CD4-positive, alpha-beta T cell (primary cell): ENCODE data around the gene NKX1-2. TPM values are rescaled to one million over a fixed set of nuclear protein-coding genes. Genes with fewer than 3 reads are reported as not detected.

Source experiments
- ATAC-seq: fragments of 200-7000 bp; cut with Tn5 transposase; one replicate; pipeline ENCODE4 v1.10.0; 2022; ENCODE audit warnings: mild to moderate bottlenecking; ENCODE audit not compliant: poor library complexity
- CTCF ChIA-PET: fragments of 350-600 bp; sonication (Branson Sonifier 250); formaldehyde crosslinking; loops from one replicate; lab custom pipeline; 2021; ENCODE audit warnings: antibody characterized with exemption, inconsistent platforms; lab: Charles Lee
- POLR2A ChIA-PET: fragments of 350-600 bp; sonication (Branson Sonifier 250); formaldehyde crosslinking; loops from one replicate; lab custom pipeline; 2021; ENCODE audit warnings: antibody characterized with exemption, inconsistent platforms; lab: Charles Lee
- DNase-seq, 14 experiments: peaks; one replicate each; pipeline ENCODE4 v3.0.0-alpha.2; 2013 to 2020; ENCODE audit warnings: mixed read lengths in 2 of 14
- H3K27ac ChIP-seq, 2 donors: one replicate each; pipeline versions ENCODE4 v1.5.1 to v1.7.0; 2013; ENCODE audit warnings: low read length in 2 of 2, low read depth in 1 of 2, mild to moderate bottlenecking in 1 of 2
- H3K27me3 ChIP-seq, 2 experiments: 1 replicate in 1 of 2; 2 replicates in 1 of 2; pipeline versions ENCODE4 v1.6.1 to v1.7.0; 2013; ENCODE audit warnings: low read length in 2 of 2, control low read depth in 1 of 2, mild to moderate bottlenecking in 1 of 2, moderate library complexity in 1 of 2; ENCODE audit not compliant: insufficient read depth in 2 of 2, control insufficient read depth in 1 of 2
- H3K36me3 ChIP-seq: one replicate; pipeline ENCODE4 v1.6.1; 2013; ENCODE audit warnings: low read length, control low read depth; ENCODE audit not compliant: insufficient read depth
- H3K4me1 ChIP-seq: one replicate; pipeline ENCODE4 v1.6.1; 2013; ENCODE audit warnings: low read length, control low read depth; ENCODE audit not compliant: insufficient read depth
- H3K4me3 ChIP-seq: one replicate; pipeline ENCODE4 v1.5.1; 2013; ENCODE audit warnings: mild to moderate bottlenecking, low read length, moderate library complexity
- H3K9me3 ChIP-seq, 2 experiments: 1 replicate in 1 of 2; 2 replicates in 1 of 2; pipeline versions ENCODE4 v1.6.1 to v1.7.0; 2013; ENCODE audit warnings: low read length in 2 of 2, mild to moderate bottlenecking in 2 of 2, control low read depth in 1 of 2, moderate library complexity in 1 of 2; ENCODE audit not compliant: control insufficient read depth in 1 of 2, insufficient read depth in 1 of 2
- H3K27ac Mint-ChIP-seq: one replicate; pipeline ENCODE4 v1.8.0; 2020; ENCODE audit warnings: mixed read lengths
- H3K27me3 Mint-ChIP-seq: one replicate; pipeline ENCODE4 v1.8.0; 2021; ENCODE audit warnings: mixed read lengths
- H3K36me3 Mint-ChIP-seq: one replicate; pipeline ENCODE4 v1.8.0; 2021; ENCODE audit warnings: low read depth, mixed read lengths
- H3K4me1 Mint-ChIP-seq: one replicate; pipeline ENCODE4 v1.8.0; 2021; ENCODE audit warnings: low read depth, mixed read lengths
- H3K4me3 Mint-ChIP-seq: one replicate; pipeline ENCODE4 v1.8.0; 2020; ENCODE audit warnings: mild to moderate bottlenecking, mixed read lengths
- H3K9me3 Mint-ChIP-seq: one replicate; pipeline ENCODE4 v1.8.0; 2020; ENCODE audit warnings: mixed read lengths
- intact Hi-C, 2 experiments: fragments of 100-400 bp; cut with DNase I in 1 of 2; cut with micrococcal nuclease in 1 of 2; formaldehyde crosslinking; loops; one replicate each; pipeline versions ENCODE4 v1.15.1 to v1.9.0; 2023 to 2025; cut with DNase I, micrococcal nuclease
- total RNA-seq, 174 experiments: library from RNA in 2 of 174; stranded (reverse) in 2 of 174; gene quantifications; one replicate each; pipeline ENCODE4 v1.2.3 and lab custom pipeline; 2021 to 2026
- TF ChIP-seq, protein P1 (sequence below): fragments of 200-600 bp; IDR thresholded peaks from one replicate; pipeline ENCODE4 v1.8.0; 2022; ENCODE audit warnings: antibody characterized with exemption, mild to moderate bottlenecking

NKX1-2 gene
- total RNA-seq, 2 experiments from 2014 or later: not detected

DNA sequence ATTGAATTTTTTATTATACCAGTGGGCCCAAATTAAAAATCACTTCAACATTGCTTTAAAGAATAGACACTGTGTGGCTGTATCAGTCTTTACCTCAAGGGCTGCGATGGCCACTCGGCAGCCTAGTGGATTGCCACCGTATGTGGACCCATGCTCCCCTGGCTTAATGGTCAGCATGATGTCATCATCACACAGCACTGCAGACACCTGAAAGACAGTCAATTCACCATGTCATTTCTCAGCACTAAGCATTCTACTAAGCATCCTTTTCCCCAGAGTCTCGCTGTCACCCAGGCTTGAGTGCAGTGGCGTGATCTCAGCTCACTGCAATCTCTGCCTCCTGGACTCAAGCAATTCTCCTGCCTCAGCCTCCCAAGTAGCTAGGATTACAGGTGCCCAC lies 48.2 kb downstream of the NKX1-2 start:
- no peaks in the 10 kb centered on the region for H3K9me3 ChIP-seq
- Mint-ChIP-seq H3K4me3 (no peak overlapping the region), H3K9me3 (no peaks in the 10 kb centered on the region), H3K27ac (no peak overlapping the region), H3K4me1 (peaks cover 9% of the 10 kb centered on the region), H3K27me3 (no peaks in the 10 kb centered on the region), H3K36me3 (peaks cover 66% of the 10 kb centered on the region)
- H3K36me3 ChIP-seq: peaks cover 49% of the 10 kb centered on the region
- H3K4me1 ChIP-seq: peaks cover 11% of the 10 kb centered on the region
- DNase-seq: no peak
- H3K4me3 ChIP-seq: no peak overlapping the region
- ChIA-PET POLR2A (no interaction called here), CTCF (interaction anchor here (0.9 kb wide), 1 partner anchor 13 kb away, joined by 4 read pairs; no protein-coding TSS in a partner anchor)
- intact Hi-C loops: no loop called here
- no peak for ATAC-seq
- no peaks in the 10 kb centered on the region for H3K27me3 ChIP-seq
- TF ChIP-seq, protein P1, sequence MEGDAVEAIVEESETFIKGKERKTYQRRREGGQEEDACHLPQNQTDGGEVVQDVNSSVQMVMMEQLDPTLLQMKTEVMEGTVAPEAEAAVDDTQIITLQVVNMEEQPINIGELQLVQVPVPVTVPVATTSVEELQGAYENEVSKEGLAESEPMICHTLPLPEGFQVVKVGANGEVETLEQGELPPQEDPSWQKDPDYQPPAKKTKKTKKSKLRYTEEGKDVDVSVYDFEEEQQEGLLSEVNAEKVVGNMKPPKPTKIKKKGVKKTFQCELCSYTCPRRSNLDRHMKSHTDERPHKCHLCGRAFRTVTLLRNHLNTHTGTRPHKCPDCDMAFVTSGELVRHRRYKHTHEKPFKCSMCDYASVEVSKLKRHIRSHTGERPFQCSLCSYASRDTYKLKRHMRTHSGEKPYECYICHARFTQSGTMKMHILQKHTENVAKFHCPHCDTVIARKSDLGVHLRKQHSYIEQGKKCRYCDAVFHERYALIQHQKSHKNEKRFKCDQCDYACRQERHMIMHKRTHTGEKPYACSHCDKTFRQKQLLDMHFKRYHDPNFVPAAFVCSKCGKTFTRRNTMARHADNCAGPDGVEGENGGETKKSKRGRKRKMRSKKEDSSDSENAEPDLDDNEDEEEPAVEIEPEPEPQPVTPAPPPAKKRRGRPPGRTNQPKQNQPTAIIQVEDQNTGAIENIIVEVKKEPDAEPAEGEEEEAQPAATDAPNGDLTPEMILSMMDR: no peak
- no peak overlapping the region for H3K27ac ChIP-seq

Other genes starting within 250 kb of the NKX1-2 start
- 10 to 100 TPM; 48.5 to 54.9 TPM for gene OAT, start 31.1 kb downstream of the NKX1-2 start, total RNA-seq
- gene LHPP, start 11.8 kb upstream of the NKX1-2 start, total RNA-seq: 10 to 100 TPM; 15.3 to 19.6 TPM